SK-N-MC (cell line): Measurements from ENCODE around the gene MACROD2.

ENCODE experiments used
- EZH2 ChIP-seq: fragments of 200-600 bp; sonication (generic); IDR thresholded peaks from one replicate; pipeline ENCODE4 v1.6.1; 2017; ENCODE audit warnings: antibody characterized with exemption
- POLR2AphosphoS5 ChIP-seq: IDR thresholded peaks from 2 replicates; pipeline ENCODE4 v1.6.1; 2012; ENCODE audit warnings: mild to moderate bottlenecking, low read depth, low read length, borderline replicate concordance

DNA sequence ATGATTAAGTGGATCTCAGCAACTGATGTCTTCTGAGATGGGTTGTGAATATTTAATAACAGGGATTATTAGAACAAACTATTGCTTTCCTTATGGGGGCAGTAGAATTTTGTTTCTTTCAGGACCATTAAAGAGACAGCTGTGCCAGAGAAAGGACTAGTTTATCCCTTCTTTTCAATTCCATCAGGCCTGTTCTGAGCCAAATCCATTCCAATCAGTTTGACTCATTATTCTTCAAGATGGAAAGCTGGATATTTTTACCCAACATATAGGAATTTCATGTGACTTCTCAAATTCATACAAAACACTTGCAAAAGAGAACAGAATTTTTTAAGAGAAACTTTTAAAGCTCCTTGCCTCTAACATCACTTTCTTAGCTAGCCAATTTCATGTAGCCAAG is 1064.1 kb downstream of the MACROD2 start:
- TF ChIP-seq EZH2 (no peak), POLR2AphosphoS5 (no peak)
